HepG2 (cell line): Measurements from ENCODE around the gene MICAL3.

Source experiments
- CTCF ChIP-seq: sonication (generic); formaldehyde crosslinking; IDR thresholded peaks from 2 replicates; pipeline ENCODE4 v1.5.0; 2020; ENCODE audit warnings: mild to moderate bottlenecking, missing genetic modification reagents, moderate library complexity
- ERF ChIP-seq: IDR thresholded peaks from 2 replicates; pipeline ENCODE4 v1.6.1; 2018; ENCODE audit warnings: missing biosample characterization, missing genetic modification reagents
- KMT2A ChIP-seq: sonication (generic); formaldehyde crosslinking; IDR thresholded peaks from 2 replicates; pipeline ENCODE4 v1.4.0; 2020; ENCODE audit warnings: missing genetic modification reagents
- YY1 ChIP-seq: IDR thresholded peaks from 2 replicates; pipeline ENCODE4 v1.6.1; 2011; ENCODE audit warnings: low read length, low read depth, moderate library complexity, mild to moderate bottlenecking; ENCODE audit not compliant: insufficient read depth, insufficient replicate concordance
- ZNF282 ChIP-seq: fragments of 450-650 bp; IDR thresholded peaks from 2 replicates; pipeline ENCODE4 v1.6.1; 2018; ENCODE audit not compliant: partially characterized antibody

GRCh38 chr22:17942721-17943120, 81.6 kb downstream of the MICAL3 start:
- TF ChIP-seq YY1: no peak
- no peak for TF ChIP-seq CTCF (CRISPR knock-in tag)
- TF ChIP-seq KMT2A (CRISPR knock-in tag): no peak
- no peak for TF ChIP-seq ZNF282
- no peak for TF ChIP-seq ERF (CRISPR knock-in tag)
